OCI-LY3 (cell line): ENCODE measurements around the gene NPC1L1.

ENCODE experiments used
- CTCF ChIP-seq: fragments of 200-600, 300-600 bp; sonication (generic); IDR thresholded peaks from 2 replicates; pipeline ENCODE4 v1.5.1; 2014; ENCODE audit warnings: antibody characterized with exemption, low read length, low read depth
- EZH2phosphoT487 ChIP-seq: fragments of 200-600 bp; shearing (Covaris generic); IDR thresholded peaks from 2 replicates; pipeline ENCODE4 v1.6.1; 2018; ENCODE audit warnings: antibody characterized with exemption, mixed run types, low read depth

- TF ChIP-seq CTCF (no peak), EZH2phosphoT487 (no peak)
These were observed 40.1 kb upstream of the NPC1L1 start for GRCh38 chr7:44580945-44581878.
